NB4 (cell line): Measurements from ENCODE around the gene C5.

Experiments used
- CTCF ChIP-seq: IDR thresholded peaks from one replicate; pipeline ENCODE4 v1.5.1; 2012; ENCODE audit warnings: low read depth, low read length
- MYC ChIP-seq: IDR thresholded peaks from 2 replicates; pipeline ENCODE4 v1.6.1; 2011; ENCODE audit warnings: low read depth, low read length

GRCh38 chr9:120951960-120952618 is 98.0 kb downstream of the C5 start:
- TF ChIP-seq CTCF: no peak
- no peak for TF ChIP-seq MYC
